Fibroblast of peridontal ligament (primary cell): ENCODE results near the gene ELFN1.

ENCODE experiments used
- DNase-seq: peaks from one replicate; pipeline ENCODE4 v3.0.0-alpha.2; 2010; ENCODE audit errors: extremely low read depth

ELFN1 gene

GRCh38 chr7:1642291-1642731 lies 27.8 kb upstream of the ELFN1 start:
- no peak for DNase-seq

GRCh38 chr7:1643270-1644092 lies 26.6 kb upstream of the ELFN1 start:
- DNase-seq, result no peak

GRCh38 chr7:1644341-1645070 lies 25.6 kb upstream of the ELFN1 start:
- DNase-seq, result no peak

GRCh38 chr7:1645071-1645409 lies 25.0 kb upstream of the ELFN1 start:
- no peak for DNase-seq

GRCh38 chr7:1645476-1645875 lies 24.6 kb upstream of the ELFN1 start:
- no peak for DNase-seq

GRCh38 chr7:1646391-1646790 lies 23.7 kb upstream of the ELFN1 start:
- no peak for DNase-seq

GRCh38 chr7:1646957-1647891 lies 22.9 kb upstream of the ELFN1 start:
- peak; percentile 38 for DNase-seq

GRCh38 chr7:1647961-1648672 lies 22.0 kb upstream of the ELFN1 start:
- no peak for DNase-seq

GRCh38 chr7:1649751-1650326 lies 20.2 kb upstream of the ELFN1 start:
- DNase-seq, result no peak

- DNase-seq, result no peak
Observed at GRCh38 chr7:1650363-1651030, 19.6 kb upstream of the ELFN1 start.

GRCh38 chr7:1651031-1651446 lies 19.0 kb upstream of the ELFN1 start:
- DNase-seq, result no peak

- no peak for DNase-seq
Observed at GRCh38 chr7:1651891-1652290, 18.2 kb upstream of the ELFN1 start.

- DNase-seq, result no peak
Observed at GRCh38 chr7:1653500-1653899, 16.6 kb upstream of the ELFN1 start.

- no peak for DNase-seq
Observed at GRCh38 chr7:1654111-1654510, 16.0 kb upstream of the ELFN1 start.

- DNase-seq, result no peak
Observed at GRCh38 chr7:1654738-1655475, 15.2 kb upstream of the ELFN1 start.

- peak; percentile 28 for DNase-seq
Observed at GRCh38 chr7:1659696-1660095, 10.4 kb upstream of the ELFN1 start.

GRCh38 chr7:1661461-1661860 lies 8.6 kb upstream of the ELFN1 start:
- DNase-seq, result no peak

GRCh38 chr7:1662101-1662500 lies 8.0 kb upstream of the ELFN1 start:
- DNase-seq, result no peak

GRCh38 chr7:1662767-1663166 lies 7.3 kb upstream of the ELFN1 start:
- DNase-seq, result no peak

GRCh38 chr7:1663223-1663622 lies 6.9 kb upstream of the ELFN1 start:
- no peak for DNase-seq
